ENCODE measurements around the gene TNIP1. TPM values are rescaled to one million over a fixed set of nuclear protein-coding genes. Genes with fewer than 3 reads are reported as not detected.
A peak's percentile ranks its signal among the peaks of the same experiment; 100 is the strongest.

Gene TNIP1
- 61.3 and 64.7 TPM in 2 replicates for total RNA-seq (2012; rRNA removed)

- peaks cover 84% of the 10 kb centered on the region for H3K4me1 ChIP-seq (ENCODE audit: control insufficient read depth, insufficient read depth, low read length)
Observed at GRCh38 chr5:151080613-151081430, at the start of gene TNIP1. TNIP1 (minus strand) TSS chr5:151081034; CDS start chr5:151065095, 15,939 bp downstream.

DNA sequence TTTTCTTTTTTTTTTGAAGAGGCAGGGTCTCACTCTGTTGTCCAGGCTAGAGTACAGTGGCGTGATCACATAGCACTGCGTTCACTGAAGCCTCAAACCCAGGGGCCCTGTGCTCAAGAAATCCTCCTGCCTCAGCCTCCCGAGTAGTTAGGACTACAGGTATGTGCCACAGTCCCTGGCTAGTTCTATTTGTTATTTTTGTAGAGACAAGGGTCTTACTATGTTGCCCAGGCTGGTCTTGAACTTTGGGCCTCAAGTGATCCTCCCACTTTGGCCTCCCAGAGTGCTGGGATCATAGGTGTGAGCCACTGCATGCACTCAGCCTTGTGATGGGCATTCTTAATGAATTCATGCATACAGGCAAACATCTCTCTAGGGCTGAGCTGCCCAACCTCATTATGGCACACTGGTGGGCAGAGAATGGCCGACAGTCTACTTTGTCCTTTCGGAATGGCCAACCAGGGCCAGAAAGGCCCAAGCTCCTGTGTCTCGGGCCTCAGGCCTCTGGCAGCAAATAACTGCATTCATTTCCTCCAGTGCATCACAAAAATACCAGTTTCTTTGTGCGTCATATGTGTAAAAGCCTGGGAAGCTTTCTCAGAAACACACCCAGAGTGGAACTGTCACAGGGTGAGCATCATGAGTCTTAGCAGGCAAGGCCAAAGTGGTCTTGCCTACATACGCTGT is 49.5 kb upstream of the TNIP1 start:
- Histone ChIP-seq H3K4me3 (ENCODE audit: low read length) (no peak overlapping the region), H3K9me3 (replicated peaks; ENCODE audit: low read length) (no peaks in the 10 kb centered on the region), H3K27me3 (ENCODE audit: control insufficient read depth, insufficient read depth, low read length) (no peaks in the 10 kb centered on the region), H3K4me2 (ENCODE audit: low read length) (no peak overlapping the region), H3K9ac (ENCODE audit: low read depth, low read length) (no peak overlapping the region), H3K36me3 (ENCODE audit: insufficient read depth, low read length) (peaks cover 97% of the 10 kb centered on the region), H3K4me1 (ENCODE audit: control insufficient read depth, insufficient read depth, low read length) (no peaks in the 10 kb centered on the region)

More at GRCh38 chr5:151080613-151081430, at the start of gene TNIP1:
- Histone ChIP-seq H3K36me3 (ENCODE audit: insufficient read depth, low read length) (no peaks in the 10 kb centered on the region), H3K4me2 (ENCODE audit: low read length) (peak within 1 kb of the TSS; percentile 98), H3K9ac (ENCODE audit: low read depth, low read length) (peak within 1 kb of the TSS; percentile 99), H3K27me3 (ENCODE audit: control insufficient read depth, insufficient read depth, low read length) (no peaks in the 10 kb centered on the region), H3K4me3 (ENCODE audit: low read length) (peak within 1 kb of the TSS; percentile 93), H3K9me3 (replicated peaks; ENCODE audit: low read length) (no peaks in the 10 kb centered on the region)

- peaks cover 97% of the 10 kb centered on the region for H3K36me3 ChIP-seq (ENCODE audit: insufficient read depth, low read length)
- H3K4me2 ChIP-seq (ENCODE audit: low read length) = no peak overlapping the region
- peaks cover 7% of the 10 kb centered on the region for H3K4me1 ChIP-seq (ENCODE audit: control insufficient read depth, insufficient read depth, low read length)
- no peaks in the 10 kb centered on the region for H3K9me3 ChIP-seq (replicated peaks; ENCODE audit: low read length)
- H3K9ac ChIP-seq (ENCODE audit: low read depth, low read length) = no peak overlapping the region
- H3K4me3 ChIP-seq (ENCODE audit: low read length) = no peak overlapping the region
- H3K27me3 ChIP-seq (ENCODE audit: control insufficient read depth, insufficient read depth, low read length) = no peaks in the 10 kb centered on the region
Observed at GRCh38 chr5:151128817-151129216, 48.0 kb upstream of the TNIP1 start.

DNA sequence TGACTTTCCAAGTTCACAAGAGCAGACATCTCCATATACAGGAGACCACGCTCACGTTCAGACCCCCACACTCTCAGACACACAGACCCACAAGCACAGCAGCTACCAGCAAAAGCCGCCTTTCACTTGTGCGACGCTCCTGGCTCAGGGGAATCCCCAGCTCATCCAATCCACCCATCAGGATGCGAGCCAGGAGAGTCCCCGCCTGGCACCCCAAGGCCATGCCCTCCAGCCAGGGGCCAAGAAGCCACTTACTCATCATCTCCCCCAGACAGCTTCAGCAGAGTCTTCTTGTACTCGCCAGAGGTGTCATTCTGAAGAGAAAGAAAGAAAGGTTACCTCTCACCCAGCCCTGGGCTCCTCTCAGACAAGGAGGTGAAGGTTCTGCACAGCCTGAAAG is 47.1 kb upstream of the TNIP1 start:
- no peak overlapping the region for H3K9ac ChIP-seq (ENCODE audit: low read depth, low read length)
- no peak overlapping the region for H3K4me2 ChIP-seq (ENCODE audit: low read length)
- H3K9me3 ChIP-seq (replicated peaks; ENCODE audit: low read length) = no peaks in the 10 kb centered on the region
- peaks cover 97% of the 10 kb centered on the region for H3K36me3 ChIP-seq (ENCODE audit: insufficient read depth, low read length)
- peaks cover 10% of the 10 kb centered on the region for H3K4me1 ChIP-seq (ENCODE audit: control insufficient read depth, insufficient read depth, low read length)
- H3K27me3 ChIP-seq (ENCODE audit: control insufficient read depth, insufficient read depth, low read length) = no peaks in the 10 kb centered on the region
- no peak overlapping the region for H3K4me3 ChIP-seq (ENCODE audit: low read length)

GRCh38 chr5:151126199-151126645 is 45.4 kb upstream of the TNIP1 start:
- no peak overlapping the region for H3K4me3 ChIP-seq (ENCODE audit: low read length)
- H3K4me1 ChIP-seq (ENCODE audit: control insufficient read depth, insufficient read depth, low read length) = peaks cover 10% of the 10 kb centered on the region
- H3K9me3 ChIP-seq (replicated peaks; ENCODE audit: low read length) = no peaks in the 10 kb centered on the region
- H3K9ac ChIP-seq (ENCODE audit: low read depth, low read length) = no peak overlapping the region
- no peaks in the 10 kb centered on the region for H3K27me3 ChIP-seq (ENCODE audit: control insufficient read depth, insufficient read depth, low read length)
- H3K4me2 ChIP-seq (ENCODE audit: low read length) = no peak overlapping the region
- H3K36me3 ChIP-seq (ENCODE audit: insufficient read depth, low read length) = peaks cover 97% of the 10 kb centered on the region

DNA sequence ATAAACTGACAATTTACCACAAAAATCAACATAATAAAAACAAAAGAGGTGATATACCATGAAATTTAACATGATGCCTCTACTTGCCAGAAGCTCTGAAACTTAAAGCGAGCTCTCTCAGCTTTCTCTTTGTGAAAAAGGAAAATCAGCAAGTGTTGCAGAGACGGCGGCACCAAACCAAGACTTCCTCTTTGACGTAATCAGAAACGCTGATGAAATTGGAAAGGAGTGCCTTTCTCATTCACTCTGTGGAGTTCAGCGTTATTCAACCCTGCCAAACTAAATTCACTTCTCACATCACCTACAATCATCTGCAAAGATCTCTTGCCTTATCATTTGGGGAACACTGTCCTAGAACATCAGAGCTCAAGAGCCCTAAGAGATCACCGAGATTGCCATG is 44.6 kb upstream of the TNIP1 start:
- no peak overlapping the region for H3K9ac ChIP-seq (ENCODE audit: low read depth, low read length)
- H3K4me3 ChIP-seq (ENCODE audit: low read length) = no peak overlapping the region
- peaks cover 10% of the 10 kb centered on the region for H3K4me1 ChIP-seq (ENCODE audit: control insufficient read depth, insufficient read depth, low read length)
- H3K9me3 ChIP-seq (replicated peaks; ENCODE audit: low read length) = no peaks in the 10 kb centered on the region
- H3K27me3 ChIP-seq (ENCODE audit: control insufficient read depth, insufficient read depth, low read length) = no peaks in the 10 kb centered on the region
- H3K4me2 ChIP-seq (ENCODE audit: low read length) = no peak overlapping the region
- peaks cover 97% of the 10 kb centered on the region for H3K36me3 ChIP-seq (ENCODE audit: insufficient read depth, low read length)

- no peak overlapping the region for H3K4me2 ChIP-seq (ENCODE audit: low read length)
- H3K9me3 ChIP-seq (replicated peaks; ENCODE audit: low read length) = no peaks in the 10 kb centered on the region
- peaks cover 97% of the 10 kb centered on the region for H3K36me3 ChIP-seq (ENCODE audit: insufficient read depth, low read length)
- no peak overlapping the region for H3K9ac ChIP-seq (ENCODE audit: low read depth, low read length)
- no peak overlapping the region for H3K4me3 ChIP-seq (ENCODE audit: low read length)
- peaks cover 10% of the 10 kb centered on the region for H3K4me1 ChIP-seq (ENCODE audit: control insufficient read depth, insufficient read depth, low read length)
- H3K27me3 ChIP-seq (ENCODE audit: control insufficient read depth, insufficient read depth, low read length) = no peaks in the 10 kb centered on the region
Observed at GRCh38 chr5:151123897-151124751, 43.3 kb upstream of the TNIP1 start.

DNA sequence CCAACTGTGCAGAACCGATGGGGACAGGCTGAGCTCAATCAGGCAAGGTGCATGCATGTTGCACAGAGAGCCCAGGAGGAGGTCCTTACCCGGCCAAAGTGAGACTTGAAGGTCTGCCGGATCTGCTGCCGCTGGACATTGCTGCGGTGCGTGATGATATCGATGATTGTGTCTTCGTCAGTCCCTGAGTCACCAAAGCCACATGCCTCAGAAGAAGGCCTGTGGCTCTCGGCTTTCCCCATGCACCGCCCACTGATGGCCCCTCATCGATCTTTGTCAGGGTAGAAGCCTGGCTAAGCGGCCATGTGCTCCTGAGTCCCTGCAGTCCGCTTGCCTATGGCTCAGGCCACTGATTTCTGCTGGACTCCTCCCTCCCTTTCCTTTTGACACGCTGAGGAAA is 42.0 kb upstream of the TNIP1 start:
- Histone ChIP-seq H3K9me3 (replicated peaks; ENCODE audit: low read length) (no peaks in the 10 kb centered on the region), H3K4me1 (ENCODE audit: control insufficient read depth, insufficient read depth, low read length) (peaks cover 10% of the 10 kb centered on the region), H3K27me3 (ENCODE audit: control insufficient read depth, insufficient read depth, low read length) (no peaks in the 10 kb centered on the region), H3K4me3 (ENCODE audit: low read length) (no peak overlapping the region), H3K36me3 (ENCODE audit: insufficient read depth, low read length) (peaks cover 92% of the 10 kb centered on the region), H3K4me2 (ENCODE audit: low read length) (no peak overlapping the region), H3K9ac (ENCODE audit: low read depth, low read length) (no peak overlapping the region)

- peaks cover 94% of the 10 kb centered on the region for H3K36me3 ChIP-seq (ENCODE audit: insufficient read depth, low read length)
- H3K9me3 ChIP-seq (replicated peaks; ENCODE audit: low read length) = no peaks in the 10 kb centered on the region
- H3K27me3 ChIP-seq (ENCODE audit: control insufficient read depth, insufficient read depth, low read length) = no peaks in the 10 kb centered on the region
- no peak overlapping the region for H3K4me3 ChIP-seq (ENCODE audit: low read length)
- H3K4me2 ChIP-seq (ENCODE audit: low read length) = no peak overlapping the region
- H3K4me1 ChIP-seq (ENCODE audit: control insufficient read depth, insufficient read depth, low read length) = peaks cover 10% of the 10 kb centered on the region
- no peak overlapping the region for H3K9ac ChIP-seq (ENCODE audit: low read depth, low read length)
Observed at GRCh38 chr5:151121665-151122064, 40.8 kb upstream of the TNIP1 start.

GRCh38 chr5:151121095-151121494 is 40.3 kb upstream of the TNIP1 start:
- no peak overlapping the region for H3K9ac ChIP-seq (ENCODE audit: low read depth, low read length)
- peaks cover 10% of the 10 kb centered on the region for H3K4me1 ChIP-seq (ENCODE audit: control insufficient read depth, insufficient read depth, low read length)
- no peaks in the 10 kb centered on the region for H3K27me3 ChIP-seq (ENCODE audit: control insufficient read depth, insufficient read depth, low read length)
- H3K9me3 ChIP-seq (replicated peaks; ENCODE audit: low read length) = no peaks in the 10 kb centered on the region
- no peak overlapping the region for H3K4me3 ChIP-seq (ENCODE audit: low read length)
- H3K4me2 ChIP-seq (ENCODE audit: low read length) = no peak overlapping the region
- H3K36me3 ChIP-seq (ENCODE audit: insufficient read depth, low read length) = peaks cover 95% of the 10 kb centered on the region

DNA sequence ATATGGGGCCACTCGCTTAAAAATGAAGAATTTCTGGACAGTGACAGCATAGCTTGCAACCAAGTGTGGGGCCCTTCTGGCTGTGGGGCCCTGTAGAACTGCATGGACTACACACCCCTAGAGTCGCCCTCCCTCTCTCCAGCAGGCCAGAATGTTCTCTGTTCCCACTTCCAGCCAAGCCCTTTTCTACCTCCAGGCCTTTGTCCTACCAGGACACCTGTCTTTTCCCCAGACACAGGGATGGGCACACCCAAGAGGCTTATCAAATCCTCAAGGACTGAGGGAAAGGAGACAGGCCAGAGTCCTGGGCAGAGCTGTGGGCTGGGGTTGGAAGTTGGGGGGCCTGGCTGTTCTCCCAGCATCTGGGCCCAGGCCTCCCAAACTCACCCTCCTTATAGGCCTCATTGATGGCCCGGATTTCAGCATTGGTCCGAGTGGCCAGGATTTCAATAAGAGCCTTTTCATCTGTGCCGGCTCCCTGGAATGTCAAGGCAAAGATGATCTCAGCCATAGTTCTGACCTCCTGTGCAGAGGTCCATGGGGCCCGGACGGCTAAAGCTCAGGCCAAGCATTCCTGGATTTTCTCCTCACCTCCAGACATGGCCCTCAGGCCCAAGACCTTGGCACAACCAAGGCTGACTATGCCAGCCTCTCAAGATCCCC is 38.2 kb upstream of the TNIP1 start:
- H3K9ac ChIP-seq (ENCODE audit: low read depth, low read length) = no peak overlapping the region
- H3K4me3 ChIP-seq (ENCODE audit: low read length) = no peak overlapping the region
- H3K27me3 ChIP-seq (ENCODE audit: control insufficient read depth, insufficient read depth, low read length) = no peaks in the 10 kb centered on the region
- no peak overlapping the region for H3K4me2 ChIP-seq (ENCODE audit: low read length)
- H3K36me3 ChIP-seq (ENCODE audit: insufficient read depth, low read length) = peaks cover 88% of the 10 kb centered on the region
- no peaks in the 10 kb centered on the region for H3K9me3 ChIP-seq (replicated peaks; ENCODE audit: low read length)
- peaks cover 5% of the 10 kb centered on the region for H3K4me1 ChIP-seq (ENCODE audit: control insufficient read depth, insufficient read depth, low read length)
